ENCODE results near the gene SHROOM4.

The SHROOM4 gene, protein sequence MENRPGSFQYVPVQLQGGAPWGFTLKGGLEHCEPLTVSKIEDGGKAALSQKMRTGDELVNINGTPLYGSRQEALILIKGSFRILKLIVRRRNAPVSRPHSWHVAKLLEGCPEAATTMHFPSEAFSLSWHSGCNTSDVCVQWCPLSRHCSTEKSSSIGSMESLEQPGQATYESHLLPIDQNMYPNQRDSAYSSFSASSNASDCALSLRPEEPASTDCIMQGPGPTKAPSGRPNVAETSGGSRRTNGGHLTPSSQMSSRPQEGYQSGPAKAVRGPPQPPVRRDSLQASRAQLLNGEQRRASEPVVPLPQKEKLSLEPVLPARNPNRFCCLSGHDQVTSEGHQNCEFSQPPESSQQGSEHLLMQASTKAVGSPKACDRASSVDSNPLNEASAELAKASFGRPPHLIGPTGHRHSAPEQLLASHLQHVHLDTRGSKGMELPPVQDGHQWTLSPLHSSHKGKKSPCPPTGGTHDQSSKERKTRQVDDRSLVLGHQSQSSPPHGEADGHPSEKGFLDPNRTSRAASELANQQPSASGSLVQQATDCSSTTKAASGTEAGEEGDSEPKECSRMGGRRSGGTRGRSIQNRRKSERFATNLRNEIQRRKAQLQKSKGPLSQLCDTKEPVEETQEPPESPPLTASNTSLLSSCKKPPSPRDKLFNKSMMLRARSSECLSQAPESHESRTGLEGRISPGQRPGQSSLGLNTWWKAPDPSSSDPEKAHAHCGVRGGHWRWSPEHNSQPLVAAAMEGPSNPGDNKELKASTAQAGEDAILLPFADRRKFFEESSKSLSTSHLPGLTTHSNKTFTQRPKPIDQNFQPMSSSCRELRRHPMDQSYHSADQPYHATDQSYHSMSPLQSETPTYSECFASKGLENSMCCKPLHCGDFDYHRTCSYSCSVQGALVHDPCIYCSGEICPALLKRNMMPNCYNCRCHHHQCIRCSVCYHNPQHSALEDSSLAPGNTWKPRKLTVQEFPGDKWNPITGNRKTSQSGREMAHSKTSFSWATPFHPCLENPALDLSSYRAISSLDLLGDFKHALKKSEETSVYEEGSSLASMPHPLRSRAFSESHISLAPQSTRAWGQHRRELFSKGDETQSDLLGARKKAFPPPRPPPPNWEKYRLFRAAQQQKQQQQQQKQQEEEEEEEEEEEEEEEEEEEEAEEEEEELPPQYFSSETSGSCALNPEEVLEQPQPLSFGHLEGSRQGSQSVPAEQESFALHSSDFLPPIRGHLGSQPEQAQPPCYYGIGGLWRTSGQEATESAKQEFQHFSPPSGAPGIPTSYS (N-terminal part only)

DNA sequence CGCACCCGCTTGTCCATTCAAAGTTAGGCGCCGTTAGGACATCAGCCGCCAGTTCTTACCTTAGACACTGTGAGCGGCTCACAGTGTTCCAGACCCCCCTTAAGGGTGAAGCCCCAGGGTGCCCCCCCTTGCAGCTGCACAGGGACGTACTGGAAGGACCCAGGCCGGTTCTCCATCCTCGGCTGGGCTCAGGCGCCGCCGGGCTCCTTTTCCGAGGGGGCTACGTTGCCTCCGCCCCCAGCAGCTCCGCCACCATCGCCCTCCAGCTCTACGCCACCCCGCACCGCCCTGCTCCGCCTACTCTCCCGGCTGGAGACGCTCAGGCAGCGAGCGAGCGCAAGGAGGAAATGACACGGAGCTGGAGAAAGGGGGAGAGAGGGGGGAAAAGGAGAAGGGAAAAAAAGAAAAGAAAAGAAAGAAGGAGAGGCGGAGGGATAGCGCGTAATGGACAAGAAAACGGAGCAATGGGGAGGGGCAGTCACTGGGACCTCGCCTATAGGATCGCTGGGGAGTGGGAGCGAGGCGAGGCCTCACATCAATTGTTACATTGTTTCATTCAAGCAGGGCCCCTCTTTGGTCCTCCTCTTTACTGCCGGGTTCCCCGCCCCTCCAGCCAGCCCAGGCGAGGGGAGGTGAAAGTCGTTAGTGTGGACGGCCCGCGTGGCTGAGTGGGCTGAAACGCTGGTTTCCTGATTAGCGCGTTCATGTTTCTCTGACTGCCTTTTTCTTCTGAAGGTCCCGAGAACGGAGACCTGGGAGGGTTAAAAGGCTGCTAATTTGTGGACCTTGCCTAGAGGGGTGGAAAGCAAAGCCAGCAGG, at the start of gene SHROOM4:
Gene SHROOM4, minus strand, starts transcription at position 352 of the 819 bp plus-strand sequence. Its CDS starts 176 bp downstream, at position 176.
- no peak for DNase-seq (ENCODE audit: low read depth)

DNA sequence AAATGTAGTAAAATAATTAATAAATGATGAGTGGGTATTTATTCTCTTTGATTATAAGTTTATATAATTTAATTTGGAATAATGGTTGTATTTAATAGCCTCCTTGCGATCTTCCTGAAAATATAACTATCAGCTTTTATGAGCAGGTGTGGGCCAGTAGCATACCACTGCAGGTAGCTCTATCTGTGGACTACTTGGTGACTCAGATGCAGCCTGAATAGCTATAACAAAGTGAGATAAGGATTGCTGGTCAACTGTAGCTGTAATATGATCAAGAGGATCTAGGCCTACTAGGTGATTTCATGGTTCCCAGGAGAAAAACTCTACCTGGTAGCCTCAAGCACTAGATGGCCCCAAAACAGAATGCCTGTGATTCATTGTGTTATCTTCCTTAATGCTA, 49.5 kb upstream of the SHROOM4 start:
- DNase-seq (ENCODE audit: low read depth), result no peak

DNA sequence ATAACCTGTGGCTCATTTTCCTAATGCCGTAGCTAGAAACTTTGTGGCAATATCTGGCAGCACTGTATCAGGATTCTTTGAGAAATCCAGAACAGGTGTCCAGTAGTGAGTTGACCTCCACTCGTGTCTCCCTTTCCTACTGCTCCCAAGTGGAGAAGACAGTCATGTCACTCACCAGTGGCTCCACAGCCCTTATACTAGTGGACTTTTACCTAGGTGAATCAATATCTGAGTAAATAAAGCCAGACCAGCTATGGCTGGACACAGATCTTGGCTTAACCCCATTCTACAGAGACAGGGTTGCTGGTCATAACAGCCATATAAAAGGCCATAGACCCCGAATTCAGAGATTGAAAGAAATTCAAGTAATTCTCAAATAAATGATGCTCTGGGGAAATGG, 46.5 kb upstream of the SHROOM4 start:
- no peak for DNase-seq (ENCODE audit: low read depth)

DNA sequence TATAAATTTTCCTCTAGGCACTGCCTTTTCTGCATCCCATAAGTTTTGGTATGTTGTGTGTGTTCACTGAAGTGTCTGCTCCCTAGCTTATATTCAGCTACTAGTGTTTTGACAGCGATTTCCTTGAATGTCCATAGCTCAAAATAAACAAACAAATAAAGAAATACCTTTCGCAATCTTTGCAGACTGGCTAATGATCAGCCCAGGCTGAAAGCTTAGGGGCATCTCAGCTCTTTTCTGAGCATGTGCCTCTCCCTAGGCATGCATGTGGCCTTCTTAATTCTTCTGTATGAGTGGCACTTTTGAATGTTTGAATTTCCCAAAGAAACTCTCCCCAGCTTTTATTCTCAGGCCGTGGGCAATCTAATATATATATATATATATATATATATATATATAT, 44.6 kb upstream of the SHROOM4 start:
- no peak for DNase-seq (ENCODE audit: low read depth)

DNA sequence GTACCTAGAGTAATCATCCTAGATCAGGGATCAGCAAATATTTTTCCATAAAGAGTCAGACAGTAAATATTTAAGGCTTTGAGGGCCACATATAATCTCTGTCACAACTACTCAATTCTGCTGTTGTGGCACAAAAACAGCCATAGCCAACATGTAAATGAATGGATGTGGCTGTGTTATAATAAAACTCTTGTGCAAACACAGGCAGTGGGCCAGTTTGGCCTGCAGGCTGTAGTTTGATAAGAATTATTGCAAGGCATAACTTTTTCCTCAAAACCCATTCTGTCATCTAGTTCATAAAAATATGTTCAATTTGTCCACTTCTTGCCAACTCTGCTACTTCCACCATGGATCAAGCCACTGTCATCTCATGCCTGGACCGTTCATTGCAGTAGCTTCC, 39.4 kb upstream of the SHROOM4 start:
- no peak for DNase-seq (ENCODE audit: low read depth)

DNA sequence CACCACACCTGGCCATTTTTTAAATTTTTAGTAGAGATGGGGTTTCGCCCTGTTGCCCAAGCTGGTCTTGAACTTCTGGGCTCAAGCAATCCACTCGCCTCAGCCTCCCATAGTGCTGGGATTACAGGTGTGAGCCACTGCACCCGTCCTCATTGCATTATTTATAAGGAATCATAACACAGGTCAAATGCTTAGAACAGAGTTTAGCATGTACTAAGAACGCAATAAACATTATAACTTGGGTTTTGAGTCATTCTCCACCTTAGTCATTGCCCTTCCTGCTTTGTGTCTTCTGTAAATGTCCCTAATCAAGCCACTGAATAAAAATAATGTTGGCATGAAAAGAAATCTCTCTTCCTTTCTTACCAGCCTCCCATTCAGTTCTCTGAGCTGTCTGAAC, 38.5 kb upstream of the SHROOM4 start:
- DNase-seq (ENCODE audit: low read depth), result no peak

DNA sequence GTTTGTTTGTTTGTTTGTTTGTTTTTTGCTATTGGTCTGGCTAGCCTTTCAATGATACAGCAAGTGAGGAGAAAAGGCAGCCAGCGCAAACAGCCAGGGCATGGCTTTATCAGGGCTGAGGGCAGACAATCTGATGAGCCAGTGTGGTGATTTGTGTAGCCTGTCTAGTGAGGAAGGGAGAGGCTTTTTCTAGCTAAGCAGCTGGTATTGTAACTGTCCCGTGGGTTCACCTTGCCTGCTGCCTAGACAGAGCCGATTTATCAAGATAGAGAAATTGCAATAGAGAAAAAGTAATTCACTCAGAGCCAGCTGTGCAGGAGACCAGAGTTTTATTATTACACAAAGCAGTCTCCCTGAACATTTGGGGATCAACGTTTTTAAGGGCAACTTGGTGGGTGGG, 28.2 kb upstream of the SHROOM4 start:
- no peak for DNase-seq (ENCODE audit: low read depth)

DNA sequence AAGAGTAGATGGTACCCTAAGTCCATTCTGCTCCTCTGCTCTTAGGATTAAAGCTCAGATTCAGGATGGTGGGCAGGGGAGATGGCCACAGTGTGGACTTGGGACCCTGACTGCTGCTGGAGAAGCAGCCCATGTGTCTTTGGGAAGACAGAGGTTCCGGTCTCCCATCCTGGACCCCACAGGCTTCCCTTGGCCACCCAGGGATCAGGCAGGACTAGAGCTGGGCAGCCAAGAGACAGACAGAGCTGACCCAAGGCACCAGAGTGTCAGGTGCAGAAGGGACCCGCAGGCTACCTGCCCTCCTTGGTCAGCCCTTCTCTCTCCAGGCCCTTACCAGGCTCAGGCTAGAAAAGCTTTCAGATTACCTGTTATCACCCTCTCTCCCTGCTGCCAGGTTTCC, 25.7 kb upstream of the SHROOM4 start:
- no peak for DNase-seq (ENCODE audit: low read depth)

DNA sequence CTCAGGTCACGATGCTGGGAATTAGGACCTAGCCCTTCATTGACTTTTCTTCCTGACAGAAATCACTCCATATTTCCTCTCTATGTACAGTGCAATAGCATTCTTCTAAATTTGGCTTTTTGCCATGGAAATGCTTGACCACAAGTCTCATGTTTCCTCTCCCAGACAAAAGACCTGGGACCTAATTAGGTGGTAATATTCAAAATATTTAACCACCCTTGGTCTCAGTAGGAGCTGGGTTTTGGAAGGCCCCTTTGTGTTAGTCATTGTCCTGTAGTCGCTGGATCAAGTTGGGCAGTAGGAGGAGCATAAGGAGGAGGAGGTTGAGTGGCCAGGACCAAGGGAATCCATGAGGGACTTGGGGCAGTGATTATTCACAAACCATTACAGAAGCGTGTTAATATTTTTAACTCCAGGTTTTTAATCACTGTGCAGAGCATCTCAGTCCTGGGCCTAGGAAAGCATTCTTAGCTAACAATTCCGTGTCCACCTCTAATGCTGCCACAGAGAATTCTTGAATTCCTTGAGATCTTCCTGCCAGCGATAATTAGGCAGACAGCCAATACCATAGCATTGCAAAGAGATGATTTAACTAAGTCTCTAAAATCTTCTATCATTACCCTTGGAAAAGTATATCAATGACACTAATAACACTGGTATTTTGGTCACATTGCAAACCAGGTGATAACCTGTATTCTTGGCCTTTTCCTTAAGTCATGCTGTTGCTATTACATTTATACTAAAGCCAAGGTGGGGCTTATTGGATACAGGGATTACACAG, 25.0 kb upstream of the SHROOM4 start:
- DNase-seq (ENCODE audit: low read depth), result no peak

DNA sequence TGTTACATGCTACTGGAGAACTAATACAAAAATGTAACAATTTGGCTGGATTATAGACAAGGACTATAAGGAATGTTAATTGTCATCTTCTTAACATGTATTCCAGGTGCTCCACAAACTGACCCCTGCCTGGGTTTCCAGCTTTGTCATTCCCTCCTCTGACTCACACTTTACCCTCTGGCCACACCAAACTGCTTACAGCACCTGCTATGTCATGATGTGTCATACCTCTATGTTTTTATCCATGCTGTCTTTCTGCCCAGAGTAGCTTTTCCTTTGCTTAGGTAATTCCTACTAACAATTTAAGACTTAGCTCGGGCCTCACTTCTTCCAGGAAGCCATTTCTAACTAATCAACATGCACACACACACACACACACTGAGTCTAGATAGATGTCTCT, 14.0 kb upstream of the SHROOM4 start:
- DNase-seq (ENCODE audit: low read depth), result peak; percentile 9

DNA sequence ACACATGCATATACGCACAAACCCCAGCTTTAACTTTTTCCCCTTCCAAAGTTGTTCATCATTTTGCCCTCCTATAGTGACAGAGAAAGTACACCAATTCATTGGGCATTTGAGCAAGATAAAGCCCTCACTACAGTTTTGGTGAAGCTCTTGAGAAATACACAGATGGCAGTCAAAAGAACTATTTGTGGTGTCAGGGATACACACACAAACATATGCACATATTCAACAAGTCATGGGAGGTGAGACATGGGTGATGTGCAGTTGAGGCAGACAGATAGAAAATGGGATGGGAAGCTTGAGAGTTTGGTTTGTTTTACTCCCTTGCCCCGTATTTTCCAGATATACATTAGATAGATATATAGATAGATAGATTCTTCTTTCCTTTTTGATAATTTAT, 11.8 kb upstream of the SHROOM4 start:
- DNase-seq (ENCODE audit: low read depth), result no peak

DNA sequence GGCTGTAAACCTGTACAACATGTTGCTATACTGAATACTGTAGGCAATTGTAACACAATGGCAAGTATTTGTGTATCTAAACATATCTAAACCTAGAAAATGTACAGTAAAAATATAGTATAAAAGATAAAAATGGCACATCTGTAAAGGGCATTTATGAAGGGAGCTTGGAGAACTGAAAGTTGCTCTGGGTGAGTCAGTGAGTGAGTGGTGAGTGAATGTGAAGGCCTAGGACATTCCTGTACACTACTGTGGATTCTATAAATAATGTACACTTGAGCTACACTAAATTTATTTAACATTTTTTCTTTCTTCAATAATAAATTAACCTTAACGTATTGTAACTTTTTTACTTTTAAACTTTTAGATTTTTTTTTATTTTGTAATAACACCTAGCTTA, 5.0 kb upstream of the SHROOM4 start:
- no peak for DNase-seq (ENCODE audit: low read depth)

DNA sequence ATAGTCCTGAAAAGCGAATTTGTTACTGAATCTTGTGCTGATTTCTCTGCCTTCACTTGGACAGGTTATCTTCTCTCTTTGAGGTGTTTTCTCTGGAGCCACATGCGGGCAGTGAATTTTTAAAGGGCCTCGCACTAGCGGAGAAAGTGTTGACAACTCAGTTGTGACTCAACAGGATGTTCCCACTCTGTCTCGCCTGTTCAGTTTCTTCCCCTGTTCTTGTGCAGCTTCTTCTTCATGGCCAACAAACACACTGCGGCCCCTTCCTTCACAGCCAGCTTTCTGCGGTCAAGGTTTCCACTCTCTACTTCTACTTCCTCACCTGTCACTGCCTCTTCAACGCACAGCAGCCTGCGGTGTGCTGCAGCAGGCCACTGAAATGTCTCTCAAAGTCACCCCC, 1.1 kb upstream of the SHROOM4 start:
- peak; percentile 0 for DNase-seq (ENCODE audit: low read depth)

DNA sequence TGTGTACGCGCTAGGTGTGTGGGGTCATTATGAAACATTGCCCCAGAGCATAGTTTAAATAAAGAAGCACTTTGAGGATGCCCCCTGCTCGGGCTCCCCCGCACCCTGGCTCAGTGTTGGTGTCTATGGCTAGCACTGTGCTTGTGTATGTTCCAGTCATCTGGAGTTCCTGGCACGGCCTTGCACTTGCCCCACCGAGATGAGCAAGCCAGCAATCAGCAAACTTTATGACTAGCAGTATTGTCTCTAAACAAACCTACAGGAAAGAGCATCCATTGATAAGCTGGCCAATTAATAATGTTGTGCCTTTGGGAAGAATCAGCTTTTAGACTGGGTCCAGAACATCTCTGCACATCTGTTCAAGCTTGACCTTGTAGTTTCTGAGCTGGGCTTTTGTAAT, 707 bp upstream of the SHROOM4 start:
- DNase-seq (ENCODE audit: low read depth), result no peak

DNA sequence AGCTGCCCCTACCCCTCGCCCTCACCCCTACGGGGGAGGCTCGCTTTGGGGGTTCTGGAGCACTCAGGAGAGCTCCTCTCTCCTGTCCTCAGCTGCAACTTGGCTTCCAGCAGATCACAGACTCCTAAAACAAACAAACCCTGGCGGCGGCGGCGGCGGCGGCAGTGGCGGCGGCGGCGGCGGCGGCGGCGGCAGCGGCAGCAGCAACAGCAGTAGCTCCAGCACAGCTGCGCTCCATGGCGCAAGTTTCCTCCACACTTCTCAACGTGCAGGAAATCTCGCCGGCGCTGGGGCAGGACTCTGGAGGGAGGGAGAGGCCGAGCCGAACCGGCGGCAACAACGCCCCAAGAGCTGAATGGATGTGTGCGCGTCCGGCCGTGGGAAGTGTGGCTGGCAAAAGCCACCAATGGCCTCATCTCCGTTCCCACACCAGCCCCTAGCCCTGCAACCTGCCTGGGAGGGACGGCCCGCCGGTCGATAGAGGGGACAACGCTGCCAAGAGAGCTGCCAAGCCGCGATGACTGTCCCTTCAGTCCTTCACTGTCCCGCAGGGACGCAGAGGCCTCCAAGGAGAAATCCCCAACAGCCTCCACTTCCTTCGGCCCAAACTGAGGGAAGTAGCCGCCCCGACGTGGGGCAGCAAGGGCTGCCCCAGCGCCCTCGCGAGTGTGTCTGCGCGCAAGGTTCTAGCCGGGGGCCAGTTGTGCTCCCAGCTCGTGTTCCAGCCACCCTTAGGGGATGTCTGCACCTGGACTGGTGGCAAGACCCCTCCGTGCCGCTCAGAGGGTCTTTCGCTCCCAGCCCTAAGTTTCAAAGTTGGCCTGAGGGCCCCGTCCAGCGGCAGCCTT, 775 bp downstream of the SHROOM4 start:
- no peak for DNase-seq (ENCODE audit: low read depth)

DNA sequence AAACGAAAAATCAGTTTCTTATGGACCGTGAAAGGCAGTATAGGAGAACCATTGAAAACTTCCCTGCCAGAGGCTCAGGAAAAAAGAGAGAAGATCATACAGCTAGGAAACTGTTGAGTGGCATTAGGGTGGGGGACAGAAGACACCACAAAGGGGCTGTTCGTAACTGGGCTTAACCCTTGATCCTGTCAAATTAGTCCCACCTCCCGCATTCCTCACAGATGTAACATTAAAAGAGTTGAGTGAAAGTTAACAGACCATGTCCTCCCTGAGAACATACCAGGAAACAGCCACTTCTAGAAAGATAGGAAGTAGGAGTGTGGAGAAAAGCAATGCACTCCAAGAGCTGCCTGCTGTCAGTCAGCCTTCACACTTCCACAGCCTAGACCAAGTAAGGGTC, 8.7 kb downstream of the SHROOM4 start:
- DNase-seq (ENCODE audit: low read depth), result no peak

DNA sequence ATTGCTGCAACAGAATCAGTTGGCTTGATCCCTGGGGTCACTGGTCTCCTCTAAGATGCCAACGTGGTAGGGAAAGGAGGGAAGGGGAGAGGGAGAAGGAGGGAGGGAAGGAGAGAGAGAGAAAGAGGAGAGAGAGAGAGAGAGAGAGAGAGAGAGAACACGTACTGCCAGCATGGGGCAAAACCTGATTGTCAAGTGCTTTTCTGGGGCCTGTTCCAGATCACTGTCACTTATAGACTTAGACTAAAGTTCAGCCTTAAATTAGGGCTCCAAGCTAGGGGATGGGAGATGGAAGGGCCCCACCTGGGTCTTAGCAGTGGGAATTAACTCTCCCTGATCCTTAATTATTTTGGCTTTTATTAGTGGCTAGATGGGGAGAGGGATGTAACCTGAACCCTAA, 12.9 kb downstream of the SHROOM4 start:
- DNase-seq (ENCODE audit: low read depth), result no peak

DNA sequence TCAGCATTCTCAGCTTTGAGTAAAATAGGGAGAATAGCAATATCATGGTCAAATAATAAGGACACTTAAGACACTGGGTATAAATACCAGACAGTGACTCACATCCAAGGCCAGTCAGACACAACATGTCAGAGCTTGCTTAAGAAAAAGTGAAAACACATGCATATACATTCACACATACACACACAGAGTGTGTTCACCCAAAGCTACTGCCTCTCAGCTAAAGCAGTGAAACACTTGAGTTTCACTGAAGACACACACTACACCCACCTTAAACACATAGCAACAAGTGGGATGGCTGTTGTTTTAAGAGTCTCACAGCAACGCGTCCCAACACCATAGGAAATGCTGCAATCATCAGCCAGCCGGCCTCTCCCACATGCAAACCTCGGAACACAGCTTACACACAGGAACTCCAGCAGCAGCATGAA, 14.4 kb downstream of the SHROOM4 start:
- no peak for DNase-seq (ENCODE audit: low read depth)

DNA sequence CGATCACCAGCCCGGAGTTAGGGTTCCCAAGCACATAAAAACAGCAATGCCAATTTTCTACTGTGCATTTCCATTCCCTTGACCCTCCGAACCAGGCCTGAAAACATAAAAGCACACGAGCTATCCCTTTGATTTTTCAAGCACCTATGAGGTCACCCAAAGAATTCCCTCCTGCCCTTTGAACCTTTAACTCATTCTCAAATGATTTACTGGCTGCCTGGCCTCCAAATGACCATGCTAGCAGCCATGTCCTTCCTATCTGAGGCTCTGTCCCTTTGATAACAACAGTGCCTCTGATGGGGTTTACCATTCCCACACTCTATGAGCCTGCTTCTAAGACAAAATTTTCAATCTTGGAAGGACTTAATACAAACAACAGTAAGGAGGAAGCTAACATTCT, 15.2 kb downstream of the SHROOM4 start:
- no peak for DNase-seq (ENCODE audit: low read depth)

DNA sequence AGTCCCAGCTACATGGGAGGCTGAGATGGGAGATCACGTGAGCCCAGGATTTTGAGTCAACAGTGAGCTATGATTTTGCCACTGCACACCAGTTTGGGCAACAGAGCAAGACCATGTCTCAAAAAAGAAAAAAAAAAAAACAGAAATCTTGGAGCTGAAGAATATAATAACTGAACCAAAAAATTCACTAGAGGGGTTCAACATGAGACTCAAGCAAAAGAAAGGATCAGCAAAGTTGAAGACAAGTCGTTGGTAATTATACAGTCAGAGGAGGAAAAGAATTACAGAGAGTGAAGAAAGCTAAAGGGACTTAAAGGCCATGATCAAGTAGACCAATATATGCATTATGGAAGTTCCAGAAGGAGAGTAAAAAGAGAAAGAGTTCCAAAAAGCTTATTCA, 26.9 kb downstream of the SHROOM4 start:
- no peak for DNase-seq (ENCODE audit: low read depth)

All from ELR (cell line).